Mammary epithelial cell (primary cell): ENCODE data around the gene RALGAPA1.

Source experiments
- EZH2 ChIP-seq: IDR thresholded peaks from 2 replicates; pipeline ENCODE4 v1.6.1; 2012; ENCODE audit warnings: low read length, inconsistent platforms, borderline replicate concordance
- TF ChIP-seq, protein P1 (sequence below), 2 donors: IDR thresholded peaks in 1 of 2; conservative IDR thresholded peaks in 1 of 2; 2 replicates each; pipeline ENCODE4 v1.5.1; 2011 to 2012; ENCODE audit warnings: inconsistent platforms in 2 of 2, low read length in 2 of 2, mild to moderate bottlenecking in 2 of 2, control low read depth in 1 of 2, low read depth in 1 of 2; ENCODE audit not compliant: insufficient read depth in 1 of 2; ENCODE audit errors: extremely low read depth in 1 of 2

DNA sequence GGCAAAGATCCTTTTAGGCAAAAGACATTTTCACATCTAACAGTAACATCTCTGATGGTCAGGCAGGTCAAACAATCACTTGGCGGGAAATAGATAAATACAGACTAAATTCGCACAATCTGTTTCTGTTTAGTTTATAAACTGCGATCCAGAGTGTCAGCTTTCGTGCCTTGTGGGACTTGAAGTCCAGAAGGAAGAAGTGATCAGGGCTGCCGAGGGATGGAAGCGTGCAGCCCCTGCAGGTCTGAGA, 16.8 kb upstream of the RALGAPA1 start:
- TF ChIP-seq, protein P1, sequence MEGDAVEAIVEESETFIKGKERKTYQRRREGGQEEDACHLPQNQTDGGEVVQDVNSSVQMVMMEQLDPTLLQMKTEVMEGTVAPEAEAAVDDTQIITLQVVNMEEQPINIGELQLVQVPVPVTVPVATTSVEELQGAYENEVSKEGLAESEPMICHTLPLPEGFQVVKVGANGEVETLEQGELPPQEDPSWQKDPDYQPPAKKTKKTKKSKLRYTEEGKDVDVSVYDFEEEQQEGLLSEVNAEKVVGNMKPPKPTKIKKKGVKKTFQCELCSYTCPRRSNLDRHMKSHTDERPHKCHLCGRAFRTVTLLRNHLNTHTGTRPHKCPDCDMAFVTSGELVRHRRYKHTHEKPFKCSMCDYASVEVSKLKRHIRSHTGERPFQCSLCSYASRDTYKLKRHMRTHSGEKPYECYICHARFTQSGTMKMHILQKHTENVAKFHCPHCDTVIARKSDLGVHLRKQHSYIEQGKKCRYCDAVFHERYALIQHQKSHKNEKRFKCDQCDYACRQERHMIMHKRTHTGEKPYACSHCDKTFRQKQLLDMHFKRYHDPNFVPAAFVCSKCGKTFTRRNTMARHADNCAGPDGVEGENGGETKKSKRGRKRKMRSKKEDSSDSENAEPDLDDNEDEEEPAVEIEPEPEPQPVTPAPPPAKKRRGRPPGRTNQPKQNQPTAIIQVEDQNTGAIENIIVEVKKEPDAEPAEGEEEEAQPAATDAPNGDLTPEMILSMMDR (conservative IDR thresholded peaks at IDR 0.05 in 1 of 2, IDR thresholded peaks at IDR 0.05 in 1 of 2; ENCODE audit: extremely low read depth in 1 of 2, insufficient read depth in 1 of 2, low read depth in 1 of 2, low read length in 2 of 2) = no peak
- no peak for TF ChIP-seq EZH2
